ENCODE results near the gene GTF2A1.

GTF2A1 gene

GRCh38 chr14:81264671-81265070 is 43.9 kb upstream of the GTF2A1 start:
- no peak for DNase-seq (ENCODE audit: low read depth)
- TF ChIP-seq CTCF (IDR thresholded peaks at IDR 0.05; ENCODE audit: low read depth, low read length) (no peak), MYC (IDR thresholded peaks at IDR 0.05; ENCODE audit: low read depth, low read length) (no peak), MAX (IDR thresholded peaks at IDR 0.05; ENCODE audit: low read depth, low read length) (no peak), POLR2A (IDR thresholded peaks at IDR 0.05; ENCODE audit: extremely low read depth, insufficient read length) (no peak)
- no peak overlapping the region for H3K4me3 ChIP-seq (ENCODE audit: low read depth, low read length)

GRCh38 chr14:81263777-81264410 is 43.1 kb upstream of the GTF2A1 start:
- TF ChIP-seq POLR2A (IDR thresholded peaks at IDR 0.05; ENCODE audit: extremely low read depth, insufficient read length) = no peak
- no peak for DNase-seq (ENCODE audit: low read depth)
- H3K4me3 ChIP-seq (ENCODE audit: low read depth, low read length) = no peak overlapping the region

- no peak for TF ChIP-seq POLR2A (IDR thresholded peaks at IDR 0.05; ENCODE audit: extremely low read depth, insufficient read length)
- TF ChIP-seq MAX (IDR thresholded peaks at IDR 0.05; ENCODE audit: low read depth, low read length) = no peak
- no peak for DNase-seq (ENCODE audit: low read depth)
These were observed 40.4 kb upstream of the GTF2A1 start for GRCh38 chr14:81261176-81261575.

GRCh38 chr14:81260732-81261131 is 40.0 kb upstream of the GTF2A1 start:
- no peak overlapping the region for H3K4me3 ChIP-seq (ENCODE audit: low read depth, low read length)
- TF ChIP-seq MYC (IDR thresholded peaks at IDR 0.05; ENCODE audit: low read depth, low read length) (no peak), CTCF (IDR thresholded peaks at IDR 0.05; ENCODE audit: low read depth, low read length) (no peak), MAX (IDR thresholded peaks at IDR 0.05; ENCODE audit: low read depth, low read length) (no peak), POLR2A (IDR thresholded peaks at IDR 0.05; ENCODE audit: extremely low read depth, insufficient read length) (no peak)
- no peak for DNase-seq (ENCODE audit: low read depth)

More at GRCh38 chr14:81261176-81261575, 40.4 kb upstream of the GTF2A1 start:
- H3K4me3 ChIP-seq (ENCODE audit: low read depth, low read length) = no peak overlapping the region

GRCh38 chr14:81256289-81256960 is 35.7 kb upstream of the GTF2A1 start:
- TF ChIP-seq MYC (IDR thresholded peaks at IDR 0.05; ENCODE audit: low read depth, low read length) (no peak), POLR2A (IDR thresholded peaks at IDR 0.05; ENCODE audit: extremely low read depth, insufficient read length) (no peak), MAX (IDR thresholded peaks at IDR 0.05; ENCODE audit: low read depth, low read length) (no peak), CTCF (IDR thresholded peaks at IDR 0.05; ENCODE audit: low read depth, low read length) (no peak)
- H3K4me3 ChIP-seq (ENCODE audit: low read depth, low read length) = no peak overlapping the region
- peak; percentile 12 for DNase-seq (ENCODE audit: low read depth)

- TF ChIP-seq MAX (IDR thresholded peaks at IDR 0.05; ENCODE audit: low read depth, low read length) (no peak), POLR2A (IDR thresholded peaks at IDR 0.05; ENCODE audit: extremely low read depth, insufficient read length) (no peak)
- no peak overlapping the region for H3K4me3 ChIP-seq (ENCODE audit: low read depth, low read length)
- no peak for DNase-seq (ENCODE audit: low read depth)
These were observed 31.5 kb upstream of the GTF2A1 start for GRCh38 chr14:81252278-81252677.

- no peak overlapping the region for H3K4me3 ChIP-seq (ENCODE audit: low read depth, low read length)
- no peak for TF ChIP-seq CTCF (IDR thresholded peaks at IDR 0.05; ENCODE audit: low read depth, low read length)
- TF ChIP-seq MYC (IDR thresholded peaks at IDR 0.05; ENCODE audit: low read depth, low read length) = no peak
- no peak for TF ChIP-seq POLR2A (IDR thresholded peaks at IDR 0.05; ENCODE audit: extremely low read depth, insufficient read length)
- TF ChIP-seq MAX (IDR thresholded peaks at IDR 0.05; ENCODE audit: low read depth, low read length) = no peak
- no peak for DNase-seq (ENCODE audit: low read depth)
These were observed 26.6 kb upstream of the GTF2A1 start for GRCh38 chr14:81247271-81247766.

All from NB4 (cell line).